NCI-H2227 treated with DMSO at 0.1 percent for 48 hours (cell line): Measurements from ENCODE around the gene ENTREP3.
"Not testable (repeated sequence)": the region's sequence is repeated elsewhere in the genome, so short reads cannot be mapped to it uniquely, and the experiment has no call there.

ENCODE experiments used
- DNase-seq: peaks from one replicate; lab custom pipeline; 2025; lab: John Stamatoyannopoulos, UW

The ENTREP3 gene

GRCh38 chr1:155255243-155256007 lies at the start of gene ENTREP3:
ENTREP3 (minus strand) TSS chr1:155255483; CDS start chr1:155254877, 606 bp downstream.
- DNase-seq, result peak; percentile 85

GRCh38 chr1:155304558-155305063 lies 49.3 kb upstream of the ENTREP3 start:
- DNase-seq, result no peak

- DNase-seq, result no peak
Observed at GRCh38 chr1:155301342-155301841, 46.1 kb upstream of the ENTREP3 start, which contains the start of gene PKLR. PKLR (minus strand) TSS chr1:155301438; CDS start chr1:155301395, 43 bp downstream.

GRCh38 chr1:155300553-155301329 lies 45.5 kb upstream of the ENTREP3 start:
- DNase-seq, result no peak

- no peak for DNase-seq
Observed at GRCh38 chr1:155300024-155300423, 44.7 kb upstream of the ENTREP3 start.

- peak; percentile 35 for DNase-seq
Observed at GRCh38 chr1:155297384-155297783, 42.1 kb upstream of the ENTREP3 start.

- no peak for DNase-seq
Observed at GRCh38 chr1:155296661-155297060, 41.4 kb upstream of the ENTREP3 start.

- DNase-seq, result no peak
Observed at GRCh38 chr1:155295942-155296267, 40.6 kb upstream of the ENTREP3 start.

GRCh38 chr1:155295183-155295941 lies 40.1 kb upstream of the ENTREP3 start:
- DNase-seq, result no peak

- no peak for DNase-seq
Observed at GRCh38 chr1:155294520-155295182, 39.4 kb upstream of the ENTREP3 start.

GRCh38 chr1:155293086-155293749 lies 37.9 kb upstream of the ENTREP3 start:
- no peak for DNase-seq

GRCh38 chr1:155291006-155291405 lies 35.7 kb upstream of the ENTREP3 start:
- DNase-seq, result not testable (repeated sequence)

GRCh38 chr1:155287987-155288543 lies 32.8 kb upstream of the ENTREP3 start:
- DNase-seq, result no peak

- DNase-seq, result no peak
Observed at GRCh38 chr1:155286544-155286943, 31.3 kb upstream of the ENTREP3 start.

GRCh38 chr1:155285631-155286044 lies 30.4 kb upstream of the ENTREP3 start:
- no peak for DNase-seq

GRCh38 chr1:155285063-155285462 lies 29.8 kb upstream of the ENTREP3 start:
- DNase-seq, result no peak

- no peak for DNase-seq
Observed at GRCh38 chr1:155284476-155284875, 29.2 kb upstream of the ENTREP3 start.

- DNase-seq, result no peak
Observed at GRCh38 chr1:155282488-155283091, 27.3 kb upstream of the ENTREP3 start.

GRCh38 chr1:155279268-155279667 lies 24.0 kb upstream of the ENTREP3 start:
- no peak for DNase-seq

GRCh38 chr1:155278689-155279160 lies 23.4 kb upstream of the ENTREP3 start:
- DNase-seq, result no peak
